ENCODE results near the gene RUSC1.

GRCh38 chr1:155272466-155273342, 48.0 kb upstream of the RUSC1 start:
- TF ChIP-seq CTCF (IDR thresholded peaks at IDR 0.05) (no peak), POLR2A (IDR thresholded peaks at IDR 0.05) (no peak)

All from adrenal gland (tissue), 5 donors.